NT2/D1 (cell line): Measurements from ENCODE around the gene UGT1A6.

Experiments used
- SUZ12 ChIP-seq: IDR thresholded peaks from 2 replicates; pipeline ENCODE4 v1.6.1; 2011; ENCODE audit not compliant: insufficient read length, insufficient read depth; ENCODE audit errors: extremely low read depth
- ZNF274 ChIP-seq: IDR thresholded peaks from 2 replicates; pipeline ENCODE4 v1.6.1; 2011; ENCODE audit warnings: mild to moderate bottlenecking, low read depth, low read length

DNA sequence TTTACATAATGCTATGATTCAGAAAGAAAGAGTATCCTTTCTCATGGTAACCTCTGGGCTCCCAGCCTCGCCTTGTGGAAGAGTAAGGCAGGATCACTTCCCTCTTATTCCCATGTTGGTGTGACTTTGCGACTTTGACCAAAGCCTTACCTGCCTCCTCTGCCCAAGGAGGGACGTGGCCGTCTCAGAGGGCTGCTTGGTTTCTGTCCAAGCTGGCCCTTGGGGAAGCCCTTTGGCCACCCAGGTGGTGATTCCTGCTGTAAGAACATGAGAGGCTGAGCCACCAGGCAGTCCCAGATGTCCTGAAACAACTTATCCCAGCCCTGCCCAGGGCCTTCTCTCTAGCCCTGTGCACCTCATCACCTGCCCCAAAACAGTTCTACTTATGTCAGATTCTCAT is 6.0 kb downstream of the UGT1A6 start:
- TF ChIP-seq ZNF274 (no peak), SUZ12 (no peak)
